ENCODE measurements around the gene ZNF79.

GRCh38 chr9:127445851-127446712 lies 21.9 kb downstream of the ZNF79 start:
- no peak for TF ChIP-seq TAF1 (IDR thresholded peaks at IDR 0.05; ENCODE audit: low read depth)
- no peak for TF ChIP-seq REST (IDR thresholded peaks at IDR 0.05; ENCODE audit: low read depth)
- TF ChIP-seq CREB1 (IDR thresholded peaks at IDR 0.05; ENCODE audit: low read depth): no peak
- TF ChIP-seq ZBTB7A (IDR thresholded peaks at IDR 0.05; ENCODE audit: low read depth): no peak
- TF ChIP-seq FOXM1 (IDR thresholded peaks at IDR 0.05; ENCODE audit: borderline replicate concordance, low read depth): no peak
- no peak for TF ChIP-seq MAX (IDR thresholded peaks at IDR 0.05)
- no peak for TF ChIP-seq CEBPB (IDR thresholded peaks at IDR 0.05)
- no peak for TF ChIP-seq EGR1 (IDR thresholded peaks at IDR 0.05)
- TF ChIP-seq RAD21 (IDR thresholded peaks at IDR 0.05; ENCODE audit: low read depth): no peak
- TF ChIP-seq EP300 (IDR thresholded peaks at IDR 0.05; ENCODE audit: borderline replicate concordance): no peak
- no peak for TF ChIP-seq YY1 (IDR thresholded peaks at IDR 0.05; ENCODE audit: low read depth)
- TF ChIP-seq NFIC (IDR thresholded peaks at IDR 0.05): no peak
- TF ChIP-seq USF1 (IDR thresholded peaks at IDR 0.05): no peak
- no peak for TF ChIP-seq TCF12 (IDR thresholded peaks at IDR 0.05; ENCODE audit: low read depth)

Measured in Ishikawa (cell line).